Astrocyte (in vitro differentiated cells and primary cell): Measurements from ENCODE around the gene CCDC60. TPM values are rescaled to one million over a fixed set of nuclear protein-coding genes. Genes with fewer than 3 reads are reported as not detected.
A peak's percentile ranks its signal among the peaks of the same experiment; 100 is the strongest.

Source experiments
- DNase-seq: peaks from one replicate; pipeline ENCODE4 v3.0.0-alpha.2; 2010; ENCODE audit warnings: low read depth
- FAIRE-seq: peaks from 2 replicates; lab custom pipeline; 2011; peaks lifted over from hg19 to GRCh38; lab: Jason Lieb, UNC
- H2AFZ ChIP-seq: 2 replicates; pipeline ENCODE4 v1.6.0; 2012; ENCODE audit warnings: low read depth, low read length, inconsistent platforms
- H3K27ac ChIP-seq: 2 replicates; pipeline ENCODE4 v1.5.1; 2011; ENCODE audit warnings: low read depth, low read length, inconsistent platforms
- H3K27me3 ChIP-seq: 2 replicates; pipeline ENCODE4 v1.6.0; 2011; ENCODE audit warnings: low read length, inconsistent platforms; ENCODE audit not compliant: insufficient read depth
- H3K36me3 ChIP-seq: 2 replicates; pipeline ENCODE4 v1.5.1; 2011; ENCODE audit warnings: low read length, inconsistent platforms; ENCODE audit not compliant: insufficient read depth
- H3K4me1 ChIP-seq: 2 replicates; pipeline ENCODE4 v1.5.1; 2011; ENCODE audit warnings: low read length, inconsistent platforms; ENCODE audit not compliant: insufficient read depth
- H3K4me2 ChIP-seq: 2 replicates; pipeline ENCODE4 v1.6.0; 2012; ENCODE audit warnings: low read length, inconsistent platforms
- H3K4me3 ChIP-seq: 2 replicates; pipeline ENCODE4 v1.5.1; 2011; ENCODE audit warnings: low read depth, mild to moderate bottlenecking, low read length, inconsistent platforms; ENCODE audit not compliant: insufficient read depth
- H3K79me2 ChIP-seq: 2 replicates; pipeline ENCODE4 v1.6.0; 2012; ENCODE audit warnings: mild to moderate bottlenecking, low read length, inconsistent platforms; ENCODE audit not compliant: insufficient read depth
- H3K9ac ChIP-seq: 2 replicates; pipeline ENCODE4 v1.6.0; 2012; ENCODE audit warnings: mild to moderate bottlenecking, low read length, inconsistent platforms
- H3K9me3 ChIP-seq: 2 replicates; pipeline ENCODE4 v1.5.1; 2012; ENCODE audit warnings: low read depth, mild to moderate bottlenecking, low read length, inconsistent platforms; ENCODE audit not compliant: insufficient read depth
- H4K20me1 ChIP-seq: 2 replicates; pipeline ENCODE4 v1.6.0; 2012; ENCODE audit warnings: low read length, inconsistent platforms; ENCODE audit not compliant: insufficient read depth
- H3K27ac Mint-ChIP-seq: one replicate; pipeline ENCODE4 v1.8.0; 2021; ENCODE audit warnings: mild to moderate bottlenecking, mixed read lengths; ENCODE audit not compliant: unreplicated experiment
- H3K27me3 Mint-ChIP-seq: one replicate; pipeline ENCODE4 v1.8.0; 2021; ENCODE audit warnings: low read depth, mixed read lengths; ENCODE audit not compliant: unreplicated experiment
- H3K36me3 Mint-ChIP-seq: one replicate; pipeline ENCODE4 v1.8.0; 2021; ENCODE audit warnings: low read depth, mixed read lengths; ENCODE audit not compliant: unreplicated experiment
- H3K4me1 Mint-ChIP-seq: one replicate; pipeline ENCODE4 v1.8.0; 2021; ENCODE audit warnings: low read depth, mixed read lengths; ENCODE audit not compliant: unreplicated experiment
- H3K4me3 Mint-ChIP-seq: one replicate; pipeline ENCODE4 v1.8.0; 2021; ENCODE audit warnings: mild to moderate bottlenecking, moderate library complexity, mixed read lengths; ENCODE audit not compliant: unreplicated experiment
- H3K9me3 Mint-ChIP-seq: one replicate; pipeline ENCODE4 v1.8.0; 2021; ENCODE audit warnings: mild to moderate bottlenecking, mixed read lengths; ENCODE audit not compliant: unreplicated experiment
- EZH2 ChIP-seq: IDR thresholded peaks from 2 replicates; pipeline ENCODE4 v1.6.1; 2012; ENCODE audit warnings: mild to moderate bottlenecking, low read length, inconsistent platforms; ENCODE audit not compliant: insufficient read depth
- total RNA-seq: library from RNA; stranded (reverse); gene quantifications from 2 replicates; pipeline ENCODE4 v1.2.1, GENCODE V29; 2021
- TF ChIP-seq, protein P1 (sequence below): IDR thresholded peaks from 2 replicates; pipeline ENCODE4 v1.5.1; 2011; ENCODE audit warnings: low read depth, mild to moderate bottlenecking, inconsistent platforms, low read length, moderate library complexity; ENCODE audit not compliant: insufficient read depth

CCDC60 gene
- total RNA-seq, 1 donor from 2014 or later, result 1.7 TPM

DNA sequence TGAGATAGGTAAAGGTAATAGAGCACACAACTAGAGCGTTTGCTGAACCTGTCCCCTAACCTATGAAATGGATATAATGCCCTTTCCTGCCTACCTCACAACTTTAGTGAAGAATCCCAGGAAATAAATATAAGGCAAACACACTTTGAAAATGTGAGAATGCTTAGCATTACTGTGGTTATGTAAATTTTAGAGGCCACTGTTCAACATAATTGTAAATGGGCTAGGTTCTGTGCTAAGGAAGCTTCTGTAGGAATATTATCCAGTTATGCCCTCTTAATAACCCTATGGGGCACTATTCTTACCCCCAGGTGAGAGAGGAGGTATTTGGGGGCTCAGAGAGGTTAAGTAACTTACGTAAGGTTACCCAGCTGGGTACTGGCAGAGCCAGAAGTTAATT lies 166.5 kb downstream of the CCDC60 start:
- Mint-ChIP-seq H3K9me3 (peaks cover 3% of the 10 kb centered on the region), H3K27me3 (peaks cover 16% of the 10 kb centered on the region), H3K27ac (no peak overlapping the region), H3K36me3 (no peaks in the 10 kb centered on the region), H3K4me3 (no peak overlapping the region), H3K4me1 (peaks cover 21% of the 10 kb centered on the region)
- Histone ChIP-seq H3K9me3 (no peaks in the 10 kb centered on the region), H2AFZ (no peak overlapping the region), H3K27me3 (no peaks in the 10 kb centered on the region), H3K4me1 (no peaks in the 10 kb centered on the region), H4K20me1 (no peaks in the 10 kb centered on the region), H3K27ac (no peak overlapping the region), H3K36me3 (no peaks in the 10 kb centered on the region), H3K9ac (no peak overlapping the region), H3K4me2 (no peak overlapping the region), H3K4me3 (no peak overlapping the region), H3K79me2 (no peaks in the 10 kb centered on the region)
- FAIRE-seq, result no peak
- DNase-seq, result no peak
- TF ChIP-seq EZH2, result no peak
- TF ChIP-seq, protein P1, sequence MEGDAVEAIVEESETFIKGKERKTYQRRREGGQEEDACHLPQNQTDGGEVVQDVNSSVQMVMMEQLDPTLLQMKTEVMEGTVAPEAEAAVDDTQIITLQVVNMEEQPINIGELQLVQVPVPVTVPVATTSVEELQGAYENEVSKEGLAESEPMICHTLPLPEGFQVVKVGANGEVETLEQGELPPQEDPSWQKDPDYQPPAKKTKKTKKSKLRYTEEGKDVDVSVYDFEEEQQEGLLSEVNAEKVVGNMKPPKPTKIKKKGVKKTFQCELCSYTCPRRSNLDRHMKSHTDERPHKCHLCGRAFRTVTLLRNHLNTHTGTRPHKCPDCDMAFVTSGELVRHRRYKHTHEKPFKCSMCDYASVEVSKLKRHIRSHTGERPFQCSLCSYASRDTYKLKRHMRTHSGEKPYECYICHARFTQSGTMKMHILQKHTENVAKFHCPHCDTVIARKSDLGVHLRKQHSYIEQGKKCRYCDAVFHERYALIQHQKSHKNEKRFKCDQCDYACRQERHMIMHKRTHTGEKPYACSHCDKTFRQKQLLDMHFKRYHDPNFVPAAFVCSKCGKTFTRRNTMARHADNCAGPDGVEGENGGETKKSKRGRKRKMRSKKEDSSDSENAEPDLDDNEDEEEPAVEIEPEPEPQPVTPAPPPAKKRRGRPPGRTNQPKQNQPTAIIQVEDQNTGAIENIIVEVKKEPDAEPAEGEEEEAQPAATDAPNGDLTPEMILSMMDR, result no peak

- Histone ChIP-seq H3K9ac (no peak overlapping the region), H3K79me2 (no peaks in the 10 kb centered on the region), H2AFZ (no peak overlapping the region), H3K4me2 (no peak overlapping the region), H4K20me1 (no peaks in the 10 kb centered on the region), H3K36me3 (no peaks in the 10 kb centered on the region), H3K27me3 (no peaks in the 10 kb centered on the region), H3K4me1 (no peaks in the 10 kb centered on the region), H3K4me3 (no peak overlapping the region), H3K27ac (no peak overlapping the region), H3K9me3 (no peaks in the 10 kb centered on the region)
- no peaks in the 10 kb centered on the region for H3K27me3 Mint-ChIP-seq
- no peaks in the 10 kb centered on the region for H3K36me3 Mint-ChIP-seq
- peaks cover 3% of the 10 kb centered on the region for H3K9me3 Mint-ChIP-seq
- H3K4me1 Mint-ChIP-seq, result peaks cover 21% of the 10 kb centered on the region
- peak overlapping the region; percentile 15 for H3K27ac Mint-ChIP-seq
- TF ChIP-seq, protein P1, result no peak
- TF ChIP-seq EZH2, result no peak
- no peak overlapping the region for H3K4me3 Mint-ChIP-seq
- peak; percentile 3 for DNase-seq
- FAIRE-seq, result no peak
Observed at GRCh38 chr12:119505001-119505400, 170.5 kb downstream of the CCDC60 start.

DNA sequence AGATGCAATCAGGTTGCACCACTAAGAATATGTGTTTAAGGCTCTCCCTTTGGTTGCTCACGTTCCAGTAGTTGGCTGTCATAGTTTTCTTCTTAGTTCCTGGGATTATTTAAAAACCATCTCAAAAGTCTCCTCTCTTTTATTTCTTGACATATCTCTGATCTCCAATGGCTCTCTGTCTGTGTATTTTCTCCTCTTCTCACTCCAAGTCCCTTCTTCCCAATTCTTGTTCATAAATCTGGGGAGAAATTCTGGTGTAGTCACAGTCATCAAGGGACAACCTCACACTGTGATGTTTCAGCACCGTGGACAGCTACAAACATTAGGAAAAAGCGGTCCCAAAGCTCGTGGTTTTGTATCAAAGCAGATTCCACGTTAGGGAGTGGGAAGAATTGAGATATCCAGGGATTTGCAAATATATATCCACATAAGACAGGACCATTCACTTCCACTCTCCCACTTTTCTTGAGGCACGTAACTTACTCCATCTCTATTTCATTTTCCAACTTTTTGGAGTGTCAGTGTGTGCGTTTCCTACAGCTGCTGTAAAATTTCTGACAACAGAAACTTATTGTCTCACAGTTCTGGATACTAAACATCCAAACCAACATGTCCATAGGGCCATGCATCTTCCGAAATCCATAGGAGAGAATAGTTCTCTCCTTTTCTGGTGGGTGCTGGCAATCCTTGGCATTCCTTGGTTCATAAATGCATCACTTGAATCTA lies 178.4 kb downstream of the CCDC60 start:
- FAIRE-seq, result no peak
- no peaks in the 10 kb centered on the region for H3K27me3 ChIP-seq

More for the DNA sequence above, 178.4 kb downstream of the CCDC60 start:
- peak; percentile 1 for DNase-seq
- no peak overlapping the region for H3K4me2 ChIP-seq
- H3K27ac ChIP-seq, result no peak overlapping the region
- Mint-ChIP-seq H3K27me3 (peaks cover 15% of the 10 kb centered on the region), H3K36me3 (no peaks in the 10 kb centered on the region), H3K9me3 (no peaks in the 10 kb centered on the region), H3K4me3 (no peak overlapping the region), H3K27ac (no peak overlapping the region), H3K4me1 (no peaks in the 10 kb centered on the region)
- H2AFZ ChIP-seq, result no peak overlapping the region
- H3K79me2 ChIP-seq, result no peaks in the 10 kb centered on the region
- peaks cover 3% of the 10 kb centered on the region for H3K9me3 ChIP-seq
- H3K4me3 ChIP-seq, result no peak overlapping the region
- H3K36me3 ChIP-seq, result no peaks in the 10 kb centered on the region
- H3K4me1 ChIP-seq, result no peaks in the 10 kb centered on the region
- H4K20me1 ChIP-seq, result no peaks in the 10 kb centered on the region
- no peak overlapping the region for H3K9ac ChIP-seq
- no peak for TF ChIP-seq EZH2
- TF ChIP-seq, protein P1, result no peak
